HEK293 (cell line): ENCODE data around the gene BRCC3.

ENCODE experiments used
- BCL11A ChIP-seq: fragments of 450-650 bp; formaldehyde crosslinking; IDR thresholded peaks from 2 replicates; pipeline ENCODE4 v1.5.1; 2016; ENCODE audit warnings: low read depth, missing biosample characterization, missing genetic modification characterization
- IKZF3 ChIP-seq: fragments of 450-650 bp; IDR thresholded peaks from 2 replicates; pipeline ENCODE4 v1.5.0; 2018; ENCODE audit warnings: missing biosample characterization, mild to moderate bottlenecking, missing genetic modification characterization, moderate library complexity
- KLF1 ChIP-seq: fragments of 450-650 bp; formaldehyde crosslinking; IDR thresholded peaks from 2 replicates; pipeline ENCODE4 v1.5.1; 2016; ENCODE audit warnings: missing biosample characterization, missing genetic modification characterization
- MYNN ChIP-seq: fragments of 450-650 bp; formaldehyde crosslinking; IDR thresholded peaks from 2 replicates; pipeline ENCODE4 v1.5.1; 2016; ENCODE audit warnings: missing biosample characterization, missing genetic modification characterization, borderline replicate concordance
- SETDB1 ChIP-seq: IDR thresholded peaks from one replicate; pipeline ENCODE4 v1.6.1; 2017; ENCODE audit warnings: mild to moderate bottlenecking, low read length, moderate library complexity, mixed read lengths; ENCODE audit not compliant: insufficient read length
- WT1 ChIP-seq: fragments of 450-650 bp; formaldehyde crosslinking; IDR thresholded peaks from 2 replicates; pipeline ENCODE4 v1.5.1; 2016; ENCODE audit warnings: missing biosample characterization, missing genetic modification characterization
- ZBTB21 ChIP-seq: fragments of 450-650 bp; formaldehyde crosslinking; IDR thresholded peaks from 2 replicates; pipeline ENCODE4 v1.5.1; 2017; ENCODE audit warnings: missing biosample characterization, missing genetic modification characterization
- ZBTB48 ChIP-seq: fragments of 450-650 bp; formaldehyde crosslinking; IDR thresholded peaks from 2 replicates; pipeline ENCODE4 v1.5.1; 2016; ENCODE audit warnings: missing biosample characterization, missing genetic modification characterization
- ZNF10 ChIP-seq: fragments of 450-650 bp; formaldehyde crosslinking; IDR thresholded peaks from 2 replicates; pipeline ENCODE4 v1.5.1; 2017; ENCODE audit warnings: missing biosample characterization, missing genetic modification characterization
- ZNF132 ChIP-seq: fragments of 450-650 bp; formaldehyde crosslinking; IDR thresholded peaks from 2 replicates; pipeline ENCODE4 v1.5.1; 2017; ENCODE audit warnings: missing biosample characterization, missing genetic modification characterization, borderline replicate concordance
- ZNF138 ChIP-seq: fragments of 450-650 bp; formaldehyde crosslinking; IDR thresholded peaks from 2 replicates; pipeline ENCODE4 v1.5.1; 2016; ENCODE audit warnings: missing biosample characterization, missing genetic modification characterization, borderline replicate concordance
- ZNF157 ChIP-seq: fragments of 450-650 bp; formaldehyde crosslinking; IDR thresholded peaks from 2 replicates; pipeline ENCODE4 v1.5.1; 2016; ENCODE audit warnings: missing biosample characterization, missing genetic modification characterization
- ZNF211 ChIP-seq: fragments of 450-650 bp; formaldehyde crosslinking; IDR thresholded peaks from 2 replicates; pipeline ENCODE4 v1.5.1; 2016; ENCODE audit warnings: low read depth, missing biosample characterization, missing genetic modification characterization
- ZNF23 ChIP-seq: fragments of 450-650 bp; formaldehyde crosslinking; IDR thresholded peaks from 2 replicates; pipeline ENCODE4 v1.5.1; 2016; ENCODE audit warnings: missing biosample characterization, missing genetic modification characterization, borderline replicate concordance
- ZNF426 ChIP-seq: fragments of 450-650 bp; formaldehyde crosslinking; IDR thresholded peaks from 2 replicates; pipeline ENCODE4 v1.5.1; 2017; ENCODE audit warnings: missing biosample characterization, missing genetic modification characterization, mild to moderate bottlenecking, inconsistent platforms, moderate library complexity
- ZNF529 ChIP-seq: fragments of 450-650 bp; formaldehyde crosslinking; IDR thresholded peaks from 2 replicates; pipeline ENCODE4 v1.5.1; 2017; ENCODE audit warnings: missing genetic modification characterization, missing biosample characterization; ENCODE audit not compliant: insufficient replicate concordance
- ZNF530 ChIP-seq: fragments of 450-650 bp; formaldehyde crosslinking; IDR thresholded peaks from 2 replicates; pipeline ENCODE4 v1.5.1; 2016; ENCODE audit warnings: low read depth, missing biosample characterization, missing genetic modification characterization
- ZNF548 ChIP-seq: fragments of 450-650 bp; formaldehyde crosslinking; IDR thresholded peaks from 2 replicates; pipeline ENCODE4 v1.5.1; 2016; ENCODE audit warnings: missing biosample characterization, missing genetic modification characterization
- ZNF549 ChIP-seq: fragments of 450-650 bp; IDR thresholded peaks from 2 replicates; pipeline ENCODE4 v1.5.1; 2018; ENCODE audit warnings: missing biosample characterization, missing genetic modification characterization, mild to moderate bottlenecking, inconsistent platforms, moderate library complexity
- ZNF645 ChIP-seq: fragments of 450-650 bp; formaldehyde crosslinking; IDR thresholded peaks from 2 replicates; pipeline ENCODE4; 2016; ENCODE audit warnings: missing biosample characterization, missing genetic modification characterization
- ZNF654 ChIP-seq: fragments of 450-650 bp; formaldehyde crosslinking; IDR thresholded peaks from 2 replicates; pipeline ENCODE4 v1.5.1; 2016; ENCODE audit warnings: low read depth, missing biosample characterization, missing genetic modification characterization
- ZNF776 ChIP-seq: fragments of 450-650 bp; formaldehyde crosslinking; IDR thresholded peaks from 2 replicates; pipeline ENCODE4 v1.5.0; 2017; ENCODE audit warnings: missing biosample characterization, missing genetic modification characterization, borderline replicate concordance
- TF ChIP-seq, protein P1 (sequence below): fragments of 450-650 bp; formaldehyde crosslinking; IDR thresholded peaks from 2 replicates; pipeline ENCODE4 v1.5.1; 2016; ENCODE audit warnings: missing biosample characterization, missing genetic modification characterization
- TF ChIP-seq, protein P2 (sequence below): fragments of 450-650 bp; formaldehyde crosslinking; IDR thresholded peaks from 2 replicates; pipeline ENCODE4 v1.5.1; 2016; ENCODE audit warnings: missing biosample characterization, missing genetic modification characterization
- TF ChIP-seq, protein P3 (sequence below): fragments of 450-650 bp; formaldehyde crosslinking; IDR thresholded peaks from 2 replicates; pipeline ENCODE4 v1.5.1; 2016; ENCODE audit warnings: missing biosample characterization, missing genetic modification characterization, borderline replicate concordance
- TF ChIP-seq, protein P4 (sequence below): fragments of 450-650 bp; formaldehyde crosslinking; IDR thresholded peaks from 2 replicates; pipeline ENCODE4 v1.5.1; 2016; ENCODE audit warnings: missing biosample characterization, missing genetic modification characterization, low read depth

The BRCC3 gene

GRCh38 chrX:155070975-155071693 lies at the start of gene BRCC3, which contains the start of the genes CMC4 and MTCP1 (continued):
- TF ChIP-seq WT1: no peak
- no peak for TF ChIP-seq IKZF3 (tag by site-specific recombination)
- no peak for TF ChIP-seq MYNN (tag by site-specific recombination)
- TF ChIP-seq ZNF157 (tag by site-specific recombination): no peak
- TF ChIP-seq ZNF654 (tag by site-specific recombination): no peak
- TF ChIP-seq ZBTB48 (tag by site-specific recombination): 0 out of 2 replicates have a peak, but pooled peaks have one; percentile 26
- TF ChIP-seq ZNF138: no peak
- TF ChIP-seq ZNF645 (tag by site-specific recombination): no peak
- TF ChIP-seq, protein P1, sequence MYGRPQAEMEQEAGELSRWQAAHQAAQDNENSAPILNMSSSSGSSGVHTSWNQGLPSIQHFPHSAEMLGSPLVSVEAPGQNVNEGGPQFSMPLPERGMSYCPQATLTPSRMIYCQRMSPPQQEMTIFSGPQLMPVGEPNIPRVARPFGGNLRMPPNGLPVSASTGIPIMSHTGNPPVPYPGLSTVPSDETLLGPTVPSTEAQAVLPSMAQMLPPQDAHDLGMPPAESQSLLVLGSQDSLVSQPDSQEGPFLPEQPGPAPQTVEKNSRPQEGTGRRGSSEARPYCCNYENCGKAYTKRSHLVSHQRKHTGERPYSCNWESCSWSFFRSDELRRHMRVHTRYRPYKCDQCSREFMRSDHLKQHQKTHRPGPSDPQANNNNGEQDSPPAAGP (tag by site-specific recombination): 0 out of 2 replicates have a peak, but pooled peaks have one; percentile 40
- TF ChIP-seq ZBTB21 (tag by site-specific recombination): no peak
- TF ChIP-seq ZNF529 (tag by site-specific recombination): no peak
- TF ChIP-seq ZNF548: no peak
- no peak for TF ChIP-seq BCL11A (tag by site-specific recombination)
- no peak for TF ChIP-seq ZNF530
- TF ChIP-seq ZNF211: no peak
- TF ChIP-seq, protein P2, sequence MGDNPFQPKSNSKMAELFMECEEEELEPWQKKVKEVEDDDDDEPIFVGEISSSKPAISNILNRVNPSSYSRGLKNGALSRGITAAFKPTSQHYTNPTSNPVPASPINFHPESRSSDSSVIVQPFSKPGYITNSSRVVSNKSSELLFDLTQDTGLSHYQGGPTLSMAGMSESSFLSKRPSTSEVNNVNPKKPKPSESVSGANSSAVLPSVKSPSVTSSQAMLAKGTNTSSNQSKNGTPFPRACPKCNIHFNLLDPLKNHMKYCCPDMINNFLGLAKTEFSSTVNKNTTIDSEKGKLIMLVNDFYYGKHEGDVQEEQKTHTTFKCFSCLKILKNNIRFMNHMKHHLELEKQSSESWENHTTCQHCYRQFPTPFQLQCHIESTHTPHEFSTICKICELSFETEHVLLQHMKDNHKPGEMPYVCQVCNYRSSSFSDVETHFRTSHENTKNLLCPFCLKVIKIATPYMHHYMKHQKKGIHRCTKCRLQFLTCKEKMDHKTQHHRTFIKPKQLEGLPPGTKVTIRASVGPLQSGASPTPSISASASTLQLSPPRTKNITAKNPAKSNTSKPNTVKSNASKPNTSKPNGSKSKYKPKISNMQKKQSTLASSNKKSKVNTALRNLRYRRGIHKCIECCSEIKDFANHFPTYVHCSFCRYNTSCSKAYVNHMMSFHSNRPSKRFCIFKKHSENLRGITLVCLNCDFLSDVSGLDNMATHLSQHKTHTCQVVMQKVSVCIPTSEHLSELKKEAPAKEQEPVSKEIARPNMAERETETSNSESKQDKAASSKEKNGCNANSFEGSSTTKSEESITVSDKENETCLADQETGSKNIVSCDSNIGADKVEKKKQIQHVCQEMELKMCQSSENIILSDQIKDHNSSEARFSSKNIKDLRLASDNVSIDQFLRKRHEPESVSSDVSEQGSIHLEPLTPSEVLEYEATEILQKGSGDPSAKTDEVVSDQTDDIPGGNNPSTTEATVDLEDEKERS: no peak
- TF ChIP-seq ZNF10 (tag by site-specific recombination): no peak
- TF ChIP-seq KLF1 (tag by site-specific recombination): no peak
- TF ChIP-seq ZNF426: no peak
- no peak for TF ChIP-seq ZNF549
- no peak for TF ChIP-seq ZNF23
- TF ChIP-seq, protein P3, sequence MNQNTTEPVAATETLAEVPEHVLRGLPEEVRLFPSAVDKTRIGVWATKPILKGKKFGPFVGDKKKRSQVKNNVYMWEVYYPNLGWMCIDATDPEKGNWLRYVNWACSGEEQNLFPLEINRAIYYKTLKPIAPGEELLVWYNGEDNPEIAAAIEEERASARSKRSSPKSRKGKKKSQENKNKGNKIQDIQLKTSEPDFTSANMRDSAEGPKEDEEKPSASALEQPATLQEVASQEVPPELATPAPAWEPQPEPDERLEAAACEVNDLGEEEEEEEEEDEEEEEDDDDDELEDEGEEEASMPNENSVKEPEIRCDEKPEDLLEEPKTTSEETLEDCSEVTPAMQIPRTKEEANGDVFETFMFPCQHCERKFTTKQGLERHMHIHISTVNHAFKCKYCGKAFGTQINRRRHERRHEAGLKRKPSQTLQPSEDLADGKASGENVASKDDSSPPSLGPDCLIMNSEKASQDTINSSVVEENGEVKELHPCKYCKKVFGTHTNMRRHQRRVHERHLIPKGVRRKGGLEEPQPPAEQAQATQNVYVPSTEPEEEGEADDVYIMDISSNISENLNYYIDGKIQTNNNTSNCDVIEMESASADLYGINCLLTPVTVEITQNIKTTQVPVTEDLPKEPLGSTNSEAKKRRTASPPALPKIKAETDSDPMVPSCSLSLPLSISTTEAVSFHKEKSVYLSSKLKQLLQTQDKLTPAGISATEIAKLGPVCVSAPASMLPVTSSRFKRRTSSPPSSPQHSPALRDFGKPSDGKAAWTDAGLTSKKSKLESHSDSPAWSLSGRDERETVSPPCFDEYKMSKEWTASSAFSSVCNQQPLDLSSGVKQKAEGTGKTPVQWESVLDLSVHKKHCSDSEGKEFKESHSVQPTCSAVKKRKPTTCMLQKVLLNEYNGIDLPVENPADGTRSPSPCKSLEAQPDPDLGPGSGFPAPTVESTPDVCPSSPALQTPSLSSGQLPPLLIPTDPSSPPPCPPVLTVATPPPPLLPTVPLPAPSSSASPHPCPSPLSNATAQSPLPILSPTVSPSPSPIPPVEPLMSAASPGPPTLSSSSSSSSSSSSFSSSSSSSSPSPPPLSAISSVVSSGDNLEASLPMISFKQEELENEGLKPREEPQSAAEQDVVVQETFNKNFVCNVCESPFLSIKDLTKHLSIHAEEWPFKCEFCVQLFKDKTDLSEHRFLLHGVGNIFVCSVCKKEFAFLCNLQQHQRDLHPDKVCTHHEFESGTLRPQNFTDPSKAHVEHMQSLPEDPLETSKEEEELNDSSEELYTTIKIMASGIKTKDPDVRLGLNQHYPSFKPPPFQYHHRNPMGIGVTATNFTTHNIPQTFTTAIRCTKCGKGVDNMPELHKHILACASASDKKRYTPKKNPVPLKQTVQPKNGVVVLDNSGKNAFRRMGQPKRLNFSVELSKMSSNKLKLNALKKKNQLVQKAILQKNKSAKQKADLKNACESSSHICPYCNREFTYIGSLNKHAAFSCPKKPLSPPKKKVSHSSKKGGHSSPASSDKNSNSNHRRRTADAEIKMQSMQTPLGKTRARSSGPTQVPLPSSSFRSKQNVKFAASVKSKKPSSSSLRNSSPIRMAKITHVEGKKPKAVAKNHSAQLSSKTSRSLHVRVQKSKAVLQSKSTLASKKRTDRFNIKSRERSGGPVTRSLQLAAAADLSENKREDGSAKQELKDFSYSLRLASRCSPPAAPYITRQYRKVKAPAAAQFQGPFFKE (tag by site-specific recombination): no peak
- TF ChIP-seq, protein P4, sequence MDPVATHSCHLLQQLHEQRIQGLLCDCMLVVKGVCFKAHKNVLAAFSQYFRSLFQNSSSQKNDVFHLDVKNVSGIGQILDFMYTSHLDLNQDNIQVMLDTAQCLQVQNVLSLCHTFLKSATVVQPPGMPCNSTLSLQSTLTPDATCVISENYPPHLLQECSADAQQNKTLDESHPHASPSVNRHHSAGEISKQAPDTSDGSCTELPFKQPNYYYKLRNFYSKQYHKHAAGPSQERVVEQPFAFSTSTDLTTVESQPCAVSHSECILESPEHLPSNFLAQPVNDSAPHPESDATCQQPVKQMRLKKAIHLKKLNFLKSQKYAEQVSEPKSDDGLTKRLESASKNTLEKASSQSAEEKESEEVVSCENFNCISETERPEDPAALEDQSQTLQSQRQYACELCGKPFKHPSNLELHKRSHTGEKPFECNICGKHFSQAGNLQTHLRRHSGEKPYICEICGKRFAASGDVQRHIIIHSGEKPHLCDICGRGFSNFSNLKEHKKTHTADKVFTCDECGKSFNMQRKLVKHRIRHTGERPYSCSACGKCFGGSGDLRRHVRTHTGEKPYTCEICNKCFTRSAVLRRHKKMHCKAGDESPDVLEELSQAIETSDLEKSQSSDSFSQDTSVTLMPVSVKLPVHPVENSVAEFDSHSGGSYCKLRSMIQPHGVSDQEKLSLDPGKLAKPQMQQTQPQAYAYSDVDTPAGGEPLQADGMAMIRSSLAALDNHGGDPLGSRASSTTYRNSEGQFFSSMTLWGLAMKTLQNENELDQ (tag by site-specific recombination): no peak
- no peak for TF ChIP-seq ZNF132
- TF ChIP-seq ZNF776: no peak
- TF ChIP-seq SETDB1: no peak
